WTC11 (cell line): ENCODE measurements around the gene ARHGAP6. TPM values are rescaled to one million over a fixed set of nuclear protein-coding genes. Genes with fewer than 3 reads are reported as not detected.

Experiments used
- ATAC-seq: fragments of 200-7000 bp; cut with Tn5 transposase; 2 replicates; pipeline ENCODE4 v1.10.0; 2021; ENCODE audit warnings: mild to moderate bottlenecking, moderate library complexity
- CTCF ChIA-PET: fragments of 300-600 bp; sonication (Branson Sonifier 250); formaldehyde crosslinking; loops from one replicate; lab custom pipeline; 2021; ENCODE audit warnings: antibody characterized with exemption; lab: Charles Lee
- POLR2A ChIA-PET: fragments of 350-600 bp; sonication (Branson Sonifier 250); formaldehyde crosslinking; loops from one replicate; lab custom pipeline; 2021; ENCODE audit warnings: antibody characterized with exemption; lab: Charles Lee
- DNase-seq: peaks from one replicate; pipeline ENCODE4 v3.0.0; 2021; ENCODE audit warnings: low spot score
- H3K27ac Mint-ChIP-seq: 2 replicates; pipeline ENCODE4 v1.8.0; 2021; ENCODE audit warnings: mixed read lengths
- H3K27me3 Mint-ChIP-seq: 2 replicates; pipeline ENCODE4 v1.8.0; 2021; ENCODE audit warnings: low read depth, mild to moderate bottlenecking, moderate library complexity, mixed read lengths
- H3K36me3 Mint-ChIP-seq: 2 replicates; pipeline ENCODE4 v1.8.0; 2021; ENCODE audit warnings: mixed read lengths
- H3K4me1 Mint-ChIP-seq: 2 replicates; pipeline ENCODE4 v1.8.0; 2022; ENCODE audit warnings: mixed read lengths
- H3K4me3 Mint-ChIP-seq: 2 replicates; pipeline ENCODE4 v1.8.0; 2021; ENCODE audit warnings: mild to moderate bottlenecking, moderate library complexity, mixed read lengths
- H3K9me3 Mint-ChIP-seq: 2 replicates; pipeline ENCODE4 v1.8.0; 2021; ENCODE audit warnings: mixed read lengths
- AFF4 ChIP-seq: sonication (generic); formaldehyde crosslinking; IDR thresholded peaks from 2 replicates; pipeline ENCODE4 v1.8.1; 2023; ENCODE audit warnings: mild to moderate bottlenecking, missing genetic modification reagents, borderline replicate concordance
- ATF1 ChIP-seq: sonication (generic); formaldehyde crosslinking; IDR thresholded peaks from 2 replicates; pipeline ENCODE4 v1.8.1; 2023; ENCODE audit warnings: mild to moderate bottlenecking, moderate library complexity, missing genetic modification reagents
- CREB1 ChIP-seq: sonication (generic); formaldehyde crosslinking; IDR thresholded peaks from 2 replicates; pipeline ENCODE4 v1.8.0; 2023; ENCODE audit warnings: mild to moderate bottlenecking, missing genetic modification reagents
- E2F1 ChIP-seq: sonication (generic); formaldehyde crosslinking; IDR thresholded peaks from 2 replicates; pipeline ENCODE4 v1.8.0; 2022; ENCODE audit warnings: mild to moderate bottlenecking, missing genetic modification reagents
- FOXK1 ChIP-seq: sonication (generic); formaldehyde crosslinking; IDR thresholded peaks from 2 replicates; pipeline ENCODE4 v1.8.0; 2022; ENCODE audit warnings: mild to moderate bottlenecking, moderate library complexity, missing genetic modification reagents
- GABPB1 ChIP-seq: sonication (generic); formaldehyde crosslinking; IDR thresholded peaks from 2 replicates; pipeline ENCODE4 v1.8.1; 2023; ENCODE audit warnings: mild to moderate bottlenecking, missing genetic modification reagents
- IRF2 ChIP-seq: sonication (generic); formaldehyde crosslinking; IDR thresholded peaks from 2 replicates; pipeline ENCODE4 v1.8.0; 2022; ENCODE audit warnings: low read depth, missing genetic modification reagents, borderline replicate concordance
- MAX ChIP-seq: sonication (generic); formaldehyde crosslinking; IDR thresholded peaks from 2 replicates; pipeline ENCODE4 v1.8.0; 2022; ENCODE audit warnings: mild to moderate bottlenecking, missing genetic modification reagents
- NFE2L1 ChIP-seq: sonication (generic); formaldehyde crosslinking; IDR thresholded peaks from 2 replicates; pipeline ENCODE4 v1.8.1; 2023; ENCODE audit warnings: missing genetic modification reagents
- NFYB ChIP-seq: sonication (generic); formaldehyde crosslinking; conservative IDR thresholded peaks from 2 replicates; pipeline ENCODE4 v1.8.0; 2022; ENCODE audit warnings: low read depth, missing genetic modification reagents
- NR1H2 ChIP-seq: sonication (generic); formaldehyde crosslinking; IDR thresholded peaks from 2 replicates; pipeline ENCODE4 v1.9.0; 2021; ENCODE audit warnings: mild to moderate bottlenecking, moderate library complexity, missing genetic modification reagents
- NR2C2 ChIP-seq: sonication (generic); formaldehyde crosslinking; IDR thresholded peaks from 2 replicates; pipeline ENCODE4 v1.8.0; 2022; ENCODE audit warnings: mild to moderate bottlenecking, missing genetic modification reagents
- SP1 ChIP-seq: sonication (generic); formaldehyde crosslinking; conservative IDR thresholded peaks from 2 replicates; pipeline ENCODE4 v1.8.1; 2022; ENCODE audit warnings: missing genetic modification reagents
- TCF7 ChIP-seq: sonication (generic); formaldehyde crosslinking; IDR thresholded peaks from 2 replicates; pipeline ENCODE4 v1.8.0; 2022; ENCODE audit warnings: mild to moderate bottlenecking, low read depth, missing genetic modification reagents, moderate library complexity
- ZBTB21 ChIP-seq: sonication (generic); formaldehyde crosslinking; IDR thresholded peaks from 2 replicates; pipeline ENCODE4 v1.8.1; 2023; ENCODE audit warnings: mild to moderate bottlenecking, missing genetic modification reagents, borderline replicate concordance
- ZNF396 ChIP-seq: fragments of 250-450 bp; sonication (Bioruptor Pico); IDR thresholded peaks from 2 replicates; pipeline ENCODE4 v1.8.0; 2021; ENCODE audit warnings: mild to moderate bottlenecking, moderate library complexity, borderline replicate concordance
- ZNF416 ChIP-seq: fragments of 250-450 bp; sonication (Bioruptor Pico); IDR thresholded peaks from 2 replicates; pipeline ENCODE4 v1.9.0; 2021; ENCODE audit warnings: mild to moderate bottlenecking, inconsistent platforms
- total RNA-seq: library from RNA; stranded (reverse); gene quantifications from 3 replicates; pipeline ENCODE4 v1.2.3, GENCODE V29; 2021
- TF ChIP-seq, protein P1 (sequence below): sonication (generic); formaldehyde crosslinking; IDR thresholded peaks from 2 replicates; pipeline ENCODE4 v1.8.1; 2022; ENCODE audit warnings: mild to moderate bottlenecking, missing genetic modification reagents, moderate library complexity, borderline replicate concordance
- TF ChIP-seq, protein P2 (sequence below): sonication (generic); formaldehyde crosslinking; IDR thresholded peaks from 2 replicates; pipeline ENCODE4 v1.8.1; 2023; ENCODE audit warnings: mild to moderate bottlenecking, missing genetic modification reagents, moderate library complexity
- TF ChIP-seq, protein P3 (sequence below): fragments of 250-450 bp; sonication (Bioruptor Pico); IDR thresholded peaks from 2 replicates; pipeline ENCODE4 v2.1.2; 2022; ENCODE audit warnings: mild to moderate bottlenecking, moderate library complexity
- TF ChIP-seq, protein P4 (sequence below): sonication (generic); formaldehyde crosslinking; IDR thresholded peaks from 2 replicates; pipeline ENCODE4 v1.8.0; 2023; ENCODE audit warnings: mild to moderate bottlenecking, missing genetic modification reagents

The ARHGAP6 gene
- total RNA-seq, 1 experiment from 2014 or later: 1.0 TPM

- TF ChIP-seq, protein P1, sequence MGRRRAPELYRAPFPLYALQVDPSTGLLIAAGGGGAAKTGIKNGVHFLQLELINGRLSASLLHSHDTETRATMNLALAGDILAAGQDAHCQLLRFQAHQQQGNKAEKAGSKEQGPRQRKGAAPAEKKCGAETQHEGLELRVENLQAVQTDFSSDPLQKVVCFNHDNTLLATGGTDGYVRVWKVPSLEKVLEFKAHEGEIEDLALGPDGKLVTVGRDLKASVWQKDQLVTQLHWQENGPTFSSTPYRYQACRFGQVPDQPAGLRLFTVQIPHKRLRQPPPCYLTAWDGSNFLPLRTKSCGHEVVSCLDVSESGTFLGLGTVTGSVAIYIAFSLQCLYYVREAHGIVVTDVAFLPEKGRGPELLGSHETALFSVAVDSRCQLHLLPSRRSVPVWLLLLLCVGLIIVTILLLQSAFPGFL (CRISPR knock-in tag): no peak
- TF ChIP-seq NFYB (CRISPR knock-in tag): no peak
Measured at GRCh38 chrX:11272863-11273262, 392.9 kb downstream of the ARHGAP6 start (continued).

DNA sequence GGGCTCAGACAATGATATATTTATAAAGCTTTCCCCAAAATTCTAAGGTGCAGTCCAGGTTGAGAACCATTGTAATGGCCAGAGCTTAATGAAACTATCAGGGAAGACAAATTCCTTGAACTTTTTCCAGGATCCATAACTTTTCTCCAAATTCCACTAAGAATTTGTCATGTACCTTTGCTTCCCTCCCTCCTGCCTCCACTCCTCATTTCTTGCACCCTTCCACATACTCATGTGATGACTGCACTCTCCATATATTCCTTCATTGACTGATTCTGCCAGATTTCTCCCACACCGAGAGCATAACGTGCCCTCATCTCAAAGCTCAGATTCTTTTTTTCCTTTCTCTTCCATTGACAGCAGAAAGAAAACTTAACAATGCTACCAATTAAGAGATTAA is 393.4 kb downstream of the ARHGAP6 start:
- TF ChIP-seq, protein P2, sequence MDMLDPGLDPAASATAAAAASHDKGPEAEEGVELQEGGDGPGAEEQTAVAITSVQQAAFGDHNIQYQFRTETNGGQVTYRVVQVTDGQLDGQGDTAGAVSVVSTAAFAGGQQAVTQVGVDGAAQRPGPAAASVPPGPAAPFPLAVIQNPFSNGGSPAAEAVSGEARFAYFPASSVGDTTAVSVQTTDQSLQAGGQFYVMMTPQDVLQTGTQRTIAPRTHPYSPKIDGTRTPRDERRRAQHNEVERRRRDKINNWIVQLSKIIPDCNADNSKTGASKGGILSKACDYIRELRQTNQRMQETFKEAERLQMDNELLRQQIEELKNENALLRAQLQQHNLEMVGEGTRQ (CRISPR knock-in tag): no peak
- TF ChIP-seq NR2C2 (CRISPR knock-in tag): no peak
- no peak for TF ChIP-seq NFYB (CRISPR knock-in tag)
- no peak for TF ChIP-seq MAX (CRISPR knock-in tag)
- TF ChIP-seq CREB1 (CRISPR knock-in tag): no peak
- TF ChIP-seq GABPB1 (CRISPR knock-in tag): no peak
- no peak for TF ChIP-seq E2F1 (CRISPR knock-in tag)
- TF ChIP-seq FOXK1: no peak
- no peak for TF ChIP-seq ZNF396 (CRISPR knock-in tag)
- no peak for TF ChIP-seq ATF1 (CRISPR knock-in tag)
- TF ChIP-seq NFE2L1 (CRISPR knock-in tag): no peak
- TF ChIP-seq TCF7 (CRISPR knock-in tag): no peak
- no peak for TF ChIP-seq IRF2
- TF ChIP-seq ZBTB21 (CRISPR knock-in tag): no peak
- no peak for TF ChIP-seq SP1
- no peak for TF ChIP-seq NR1H2 (CRISPR knock-in tag)
- Mint-ChIP-seq H3K36me3 (no peaks in the 10 kb centered on the region), H3K27me3 (no peaks in the 10 kb centered on the region), H3K4me3 (no peak overlapping the region), H3K4me1 (0 out of 2 replicates have a peak, but pooled peaks cover 7% of the 10 kb centered on the region), H3K9me3 (no peaks in the 10 kb centered on the region), H3K27ac (no peak overlapping the region)
- DNase-seq (no peak), ATAC-seq (no peak)
- POLR2A ChIA-PET: no interaction called here
- CTCF ChIA-PET: interaction anchor here (0.6 kb wide), 1 partner anchor 13 kb away, joined by 3 read pairs; no protein-coding TSS in a partner anchor

GRCh38 chrX:11269996-11270395 is 395.7 kb downstream of the ARHGAP6 start:
- no peaks in the 10 kb centered on the region for H3K27me3 Mint-ChIP-seq
- no peak for DNase-seq
- POLR2A ChIA-PET: no interaction called here
- H3K27ac Mint-ChIP-seq: no peak overlapping the region
- ATAC-seq: no peak
- H3K4me3 Mint-ChIP-seq: no peak overlapping the region
- no peaks in the 10 kb centered on the region for H3K36me3 Mint-ChIP-seq
- 0 out of 2 replicates have a peak, but pooled peaks cover 7% of the 10 kb centered on the region for H3K4me1 Mint-ChIP-seq
- CTCF ChIA-PET: no interaction called here
- H3K9me3 Mint-ChIP-seq: no peaks in the 10 kb centered on the region
- TF ChIP-seq, protein P3, sequence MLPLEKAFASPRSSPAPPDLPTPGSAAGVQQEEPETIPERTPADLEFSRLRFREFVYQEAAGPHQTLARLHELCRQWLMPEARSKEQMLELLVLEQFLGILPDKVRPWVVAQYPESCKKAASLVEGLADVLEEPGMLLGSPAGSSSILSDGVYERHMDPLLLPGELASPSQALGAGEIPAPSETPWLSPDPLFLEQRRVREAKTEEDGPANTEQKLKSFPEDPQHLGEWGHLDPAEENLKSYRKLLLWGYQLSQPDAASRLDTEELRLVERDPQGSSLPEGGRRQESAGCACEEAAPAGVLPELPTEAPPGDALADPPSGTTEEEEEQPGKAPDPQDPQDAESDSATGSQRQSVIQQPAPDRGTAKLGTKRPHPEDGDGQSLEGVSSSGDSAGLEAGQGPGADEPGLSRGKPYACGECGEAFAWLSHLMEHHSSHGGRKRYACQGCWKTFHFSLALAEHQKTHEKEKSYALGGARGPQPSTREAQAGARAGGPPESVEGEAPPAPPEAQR: no peak
- TF ChIP-seq AFF4 (CRISPR knock-in tag): no peak
- TF ChIP-seq, protein P4, sequence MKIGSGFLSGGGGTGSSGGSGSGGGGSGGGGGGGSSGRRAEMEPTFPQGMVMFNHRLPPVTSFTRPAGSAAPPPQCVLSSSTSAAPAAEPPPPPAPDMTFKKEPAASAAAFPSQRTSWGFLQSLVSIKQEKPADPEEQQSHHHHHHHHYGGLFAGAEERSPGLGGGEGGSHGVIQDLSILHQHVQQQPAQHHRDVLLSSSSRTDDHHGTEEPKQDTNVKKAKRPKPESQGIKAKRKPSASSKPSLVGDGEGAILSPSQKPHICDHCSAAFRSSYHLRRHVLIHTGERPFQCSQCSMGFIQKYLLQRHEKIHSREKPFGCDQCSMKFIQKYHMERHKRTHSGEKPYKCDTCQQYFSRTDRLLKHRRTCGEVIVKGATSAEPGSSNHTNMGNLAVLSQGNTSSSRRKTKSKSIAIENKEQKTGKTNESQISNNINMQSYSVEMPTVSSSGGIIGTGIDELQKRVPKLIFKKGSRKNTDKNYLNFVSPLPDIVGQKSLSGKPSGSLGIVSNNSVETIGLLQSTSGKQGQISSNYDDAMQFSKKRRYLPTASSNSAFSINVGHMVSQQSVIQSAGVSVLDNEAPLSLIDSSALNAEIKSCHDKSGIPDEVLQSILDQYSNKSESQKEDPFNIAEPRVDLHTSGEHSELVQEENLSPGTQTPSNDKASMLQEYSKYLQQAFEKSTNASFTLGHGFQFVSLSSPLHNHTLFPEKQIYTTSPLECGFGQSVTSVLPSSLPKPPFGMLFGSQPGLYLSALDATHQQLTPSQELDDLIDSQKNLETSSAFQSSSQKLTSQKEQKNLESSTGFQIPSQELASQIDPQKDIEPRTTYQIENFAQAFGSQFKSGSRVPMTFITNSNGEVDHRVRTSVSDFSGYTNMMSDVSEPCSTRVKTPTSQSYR (CRISPR knock-in tag): no peak
- TF ChIP-seq, protein P2 (CRISPR knock-in tag): no peak
- no peak for TF ChIP-seq ATF1 (CRISPR knock-in tag)
- TF ChIP-seq ZNF416 (CRISPR knock-in tag): no peak
